Keratinocyte (primary cell): ENCODE data around the gene CPT1B. TPM values are rescaled to one million over a fixed set of nuclear protein-coding genes. Genes with fewer than 3 reads are reported as not detected.
"Not testable (repeated sequence)": the region's sequence is repeated elsewhere in the genome, so short reads cannot be mapped to it uniquely, and the experiment has no call there.

Experiments
- DNase-seq: peaks from one replicate; pipeline ENCODE4 v3.0.0-alpha.2; 2011; ENCODE audit warnings: low read depth, missing footprints, low spot score
- FAIRE-seq: peaks from 2 replicates; lab custom pipeline; 2011; peaks lifted over from hg19 to GRCh38; lab: Jason Lieb, UNC
- H2AFZ ChIP-seq: 2 replicates; pipeline ENCODE4 v1.6.0; 2012; ENCODE audit warnings: low read length, control low read depth, inconsistent platforms; ENCODE audit not compliant: control insufficient read depth
- H3K27ac ChIP-seq: 2 replicates; pipeline ENCODE4 v1.5.1; 2011; ENCODE audit warnings: low read length; ENCODE audit not compliant: control insufficient read depth, insufficient read depth
- H3K27me3 ChIP-seq: 3 replicates; pipeline ENCODE4 v1.6.0; 2011; ENCODE audit warnings: low read length; ENCODE audit not compliant: control insufficient read depth, insufficient read depth; ENCODE audit errors: extremely low read depth
- H3K36me3 ChIP-seq, 2 experiments: 2 replicates in 1 of 2; 3 replicates in 1 of 2; pipeline ENCODE4 v1.5.1; 2011; ENCODE audit warnings: low read length in 2 of 2, mild to moderate bottlenecking in 1 of 2; ENCODE audit not compliant: control insufficient read depth in 2 of 2, insufficient read depth in 2 of 2; ENCODE audit errors: extremely low read depth in 1 of 2
- H3K4me1 ChIP-seq: 3 replicates; pipeline ENCODE4 v1.5.1; 2011; ENCODE audit warnings: low read length; ENCODE audit not compliant: control insufficient read depth, insufficient read depth; ENCODE audit errors: extremely low read depth
- H3K4me2 ChIP-seq: 3 replicates; pipeline ENCODE4 v1.6.0; 2011; ENCODE audit warnings: low read depth, low read length; ENCODE audit not compliant: control insufficient read depth, insufficient read depth; ENCODE audit errors: extremely low read depth
- H3K4me3 ChIP-seq, 3 experiments: fragments of 200-600 bp in 1 of 3; sonication (generic) in 1 of 3; 2 replicates in 2 of 3; 3 replicates in 1 of 3; pipeline ENCODE4 v1.5.1; 2011 to 2016; ENCODE audit warnings: low read length in 3 of 3, mild to moderate bottlenecking in 3 of 3, control low read depth in 2 of 3, inconsistent platforms in 1 of 3, low read depth in 1 of 3, mixed read lengths in 1 of 3, mixed run types in 1 of 3, moderate library complexity in 1 of 3; ENCODE audit not compliant: control insufficient read depth in 2 of 3, insufficient read depth in 2 of 3; ENCODE audit errors: extremely low read depth in 1 of 3
- H3K79me2 ChIP-seq: 2 replicates; pipeline ENCODE4 v1.6.0; 2012; ENCODE audit warnings: low read length; ENCODE audit not compliant: control insufficient read depth, insufficient read depth
- H3K9ac ChIP-seq: 3 replicates; pipeline ENCODE4 v1.6.0; 2011; ENCODE audit warnings: low read length; ENCODE audit not compliant: control insufficient read depth, insufficient read depth; ENCODE audit errors: extremely low read depth
- H3K9me1 ChIP-seq: 3 replicates; pipeline ENCODE4 v1.6.0; 2011; ENCODE audit warnings: low read length; ENCODE audit not compliant: control insufficient read depth, insufficient read depth; ENCODE audit errors: extremely low read depth
- H3K9me3 ChIP-seq: 2 replicates; pipeline ENCODE4 v1.5.1; 2012; ENCODE audit warnings: low read depth, low read length; ENCODE audit not compliant: control insufficient read depth
- H4K20me1 ChIP-seq: 3 replicates; pipeline ENCODE4 v1.6.0; 2011; ENCODE audit warnings: low read length; ENCODE audit not compliant: control insufficient read depth, insufficient read depth; ENCODE audit errors: extremely low read depth
- EZH2 ChIP-seq: IDR thresholded peaks from one replicate; pipeline ENCODE4 v1.6.1; 2012; ENCODE audit warnings: inconsistent platforms, mild to moderate bottlenecking, low read length, moderate library complexity
- dilution Hi-C: fragments of 300-500 bp; cut with MboI; formaldehyde crosslinking; loops from one replicate; pipeline ENCODE4 v1.7.0; 2020; ENCODE audit warnings: low sequenced_read_pairs; ENCODE audit not compliant: extremely low pct_ligation_motif_present
- polyA plus RNA-seq, 5 experiments: library from polyadenylated mRNA; depleted of rRNA in 3 of 5; stranded (reverse) in 3 of 5; stranded (forward) in 1 of 5; unstranded in 1 of 5; fragments of >200 nt; gene quantifications; 1 replicate in 1 of 5; 2 replicates in 3 of 5; 3 replicates in 1 of 5; pipeline versions ENCODE4 v1.2.1 to v1.2.3, GENCODE V29; 2011 to 2012; ENCODE audit warnings: missing spikeins in 2 of 5, low read depth in 1 of 5, low replicate concordance in 1 of 5
- TF ChIP-seq, protein P1 (sequence below), 3 experiments: IDR thresholded peaks in 1 of 3; conservative IDR thresholded peaks in 1 of 3; optimal IDR thresholded peaks in 1 of 3; 2 replicates in 2 of 3; 3 replicates in 1 of 3; pipeline versions ENCODE3 to v1.5.1; 2011; ENCODE audit warnings: low read length in 3 of 3, mild to moderate bottlenecking in 3 of 3, moderate library complexity in 2 of 3, control low read depth in 1 of 3, inconsistent platforms in 1 of 3; ENCODE audit not compliant: insufficient read depth in 2 of 3; ENCODE audit errors: extremely low read depth in 1 of 3

CPT1B gene
- polyA plus RNA-seq, 1 donor (not counting 4 experiments of a cell fraction or from before 2014, with no cell fraction given): 11.0 TPM

DNA sequence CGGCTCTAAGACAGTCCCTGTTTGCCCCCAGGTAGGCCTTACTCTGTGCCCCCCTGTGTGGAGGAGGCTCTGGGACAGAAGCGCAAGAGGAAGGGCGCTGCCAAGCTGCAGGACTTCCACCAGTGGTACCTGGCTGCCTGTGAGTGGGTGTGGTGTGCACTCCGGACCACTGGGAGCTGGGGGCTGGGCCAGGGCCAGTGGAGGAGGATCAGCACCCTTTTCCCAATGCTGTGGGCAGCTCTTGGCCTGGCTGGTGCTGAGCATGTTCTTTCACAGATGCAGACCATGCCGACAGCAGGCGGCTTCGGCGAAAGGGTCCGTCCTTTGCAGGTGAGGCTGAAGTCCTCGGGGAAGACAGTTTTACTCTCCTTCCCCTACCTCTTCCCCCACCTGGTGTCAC, 56.5 kb downstream of the CPT1B start:
- Histone ChIP-seq H3K36me3 (peaks cover 24 to 35% of the 10 kb centered on the region in 2 experiments), H2AFZ (no peak overlapping the region), H3K4me1 (peaks cover 14% of the 10 kb centered on the region), H3K79me2 (peaks cover 26% of the 10 kb centered on the region), H3K9ac (no peak overlapping the region), H3K4me3 (no peak overlapping the region), H3K27ac (no peak overlapping the region), H3K27me3 (no peaks in the 10 kb centered on the region), H4K20me1 (no peaks in the 10 kb centered on the region), H3K9me3 (no peaks in the 10 kb centered on the region), H3K4me2 (no peak overlapping the region), H3K9me1 (no peaks in the 10 kb centered on the region)
- DNase-seq (no peak), FAIRE-seq (no peak)
- TF ChIP-seq, protein P1, sequence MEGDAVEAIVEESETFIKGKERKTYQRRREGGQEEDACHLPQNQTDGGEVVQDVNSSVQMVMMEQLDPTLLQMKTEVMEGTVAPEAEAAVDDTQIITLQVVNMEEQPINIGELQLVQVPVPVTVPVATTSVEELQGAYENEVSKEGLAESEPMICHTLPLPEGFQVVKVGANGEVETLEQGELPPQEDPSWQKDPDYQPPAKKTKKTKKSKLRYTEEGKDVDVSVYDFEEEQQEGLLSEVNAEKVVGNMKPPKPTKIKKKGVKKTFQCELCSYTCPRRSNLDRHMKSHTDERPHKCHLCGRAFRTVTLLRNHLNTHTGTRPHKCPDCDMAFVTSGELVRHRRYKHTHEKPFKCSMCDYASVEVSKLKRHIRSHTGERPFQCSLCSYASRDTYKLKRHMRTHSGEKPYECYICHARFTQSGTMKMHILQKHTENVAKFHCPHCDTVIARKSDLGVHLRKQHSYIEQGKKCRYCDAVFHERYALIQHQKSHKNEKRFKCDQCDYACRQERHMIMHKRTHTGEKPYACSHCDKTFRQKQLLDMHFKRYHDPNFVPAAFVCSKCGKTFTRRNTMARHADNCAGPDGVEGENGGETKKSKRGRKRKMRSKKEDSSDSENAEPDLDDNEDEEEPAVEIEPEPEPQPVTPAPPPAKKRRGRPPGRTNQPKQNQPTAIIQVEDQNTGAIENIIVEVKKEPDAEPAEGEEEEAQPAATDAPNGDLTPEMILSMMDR (optimal IDR thresholded peaks at IDR 0.05 in 1 of 3, IDR thresholded peaks at IDR 0.05 in 1 of 3, conservative IDR thresholded peaks at IDR 0.05 in 1 of 3; ENCODE audit: extremely low read depth in 1 of 3, insufficient read depth in 2 of 3, low read length in 3 of 3): no peak
- no peak for TF ChIP-seq EZH2
- dilution Hi-C loops: no loop called here

DNA sequence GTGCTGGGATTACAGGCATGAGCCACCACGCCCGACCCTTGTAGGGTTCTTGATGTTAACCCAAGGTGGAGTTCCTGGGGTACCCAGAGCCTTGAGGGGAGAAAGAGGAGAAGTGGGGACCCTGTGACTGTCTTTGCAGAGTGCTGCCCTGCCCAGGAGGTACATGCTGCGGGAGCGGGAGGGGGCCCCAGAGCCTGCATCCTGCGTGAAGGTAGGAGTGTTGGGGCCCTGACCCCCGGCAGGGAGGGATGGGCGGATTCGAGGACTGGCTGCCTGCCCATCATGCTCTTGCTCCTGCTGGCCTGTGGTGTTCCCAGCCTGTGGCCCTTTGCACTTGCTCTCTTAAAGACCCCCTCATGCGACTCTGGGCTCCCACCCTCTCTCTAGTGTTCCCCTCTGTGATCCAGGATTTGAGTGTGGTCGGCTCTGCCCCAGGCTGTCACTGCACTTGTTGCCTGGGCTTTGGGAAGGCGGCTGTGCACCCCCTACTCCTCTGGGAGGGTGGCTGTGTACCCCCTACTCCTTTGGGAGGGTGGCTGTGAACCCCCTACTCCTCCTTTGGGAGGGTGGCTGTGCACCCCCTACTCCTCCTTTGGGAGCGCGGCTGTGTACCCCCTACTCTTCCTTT, 57.3 kb downstream of the CPT1B start:
- peaks cover 27% of the 10 kb centered on the region for H3K79me2 ChIP-seq
- no peaks in the 10 kb centered on the region for H3K27me3 ChIP-seq
- dilution Hi-C loops: no loop called here
- no peaks in the 10 kb centered on the region for H4K20me1 ChIP-seq
- H3K9ac ChIP-seq: no peak overlapping the region
- no peak for FAIRE-seq
- no peak for TF ChIP-seq EZH2
- TF ChIP-seq, protein P1 (optimal IDR thresholded peaks at IDR 0.05 in 1 of 3, IDR thresholded peaks at IDR 0.05 in 1 of 3, conservative IDR thresholded peaks at IDR 0.05 in 1 of 3; ENCODE audit: extremely low read depth in 1 of 3, insufficient read depth in 2 of 3, low read length in 3 of 3): no peak
- DNase-seq: no peak
- H3K4me3 ChIP-seq: no peak overlapping the region
- H3K9me1 ChIP-seq: no peaks in the 10 kb centered on the region
- H3K36me3 ChIP-seq: peaks cover 25 to 37% of the 10 kb centered on the region in 2 experiments
- no peak overlapping the region for H3K27ac ChIP-seq
- peaks cover 11% of the 10 kb centered on the region for H3K4me1 ChIP-seq
- no peak overlapping the region for H3K4me2 ChIP-seq
- H2AFZ ChIP-seq: no peak overlapping the region
- no peaks in the 10 kb centered on the region for H3K9me3 ChIP-seq

DNA sequence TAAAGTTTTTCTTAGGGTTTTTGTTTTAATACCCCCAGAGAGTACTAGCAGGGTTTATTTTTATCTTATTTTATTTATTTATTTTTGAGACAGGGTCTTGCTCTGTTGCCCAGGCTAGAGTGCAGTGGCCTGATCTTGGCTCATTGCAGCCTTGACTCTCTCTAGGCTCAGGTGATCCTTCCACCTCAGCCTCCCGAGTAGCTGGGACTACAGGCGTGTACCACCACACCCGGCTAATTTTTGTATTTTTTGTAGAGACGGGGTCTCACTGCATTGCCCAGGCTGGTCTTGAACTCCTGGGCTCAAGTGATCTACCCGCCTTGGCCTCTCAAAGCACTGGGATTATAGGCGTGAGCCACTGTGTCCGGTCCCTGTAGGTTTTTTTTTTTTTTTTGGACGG, 58.0 kb downstream of the CPT1B start:
- H3K9me1 ChIP-seq, H3K4me2 ChIP-seq, H4K20me1 ChIP-seq, DNase-seq, dilution Hi-C loops, FAIRE-seq, H3K9ac ChIP-seq, H3K9me3 ChIP-seq, H2AFZ ChIP-seq, H3K4me3 ChIP-seq, H3K27me3 ChIP-seq, H3K27ac ChIP-seq: not testable (repeated sequence)
- H3K36me3 ChIP-seq: peaks cover 25 to 37% of the 10 kb centered on the region in 2 experiments
- H3K79me2 ChIP-seq: peaks cover 31% of the 10 kb centered on the region
- H3K4me1 ChIP-seq: peaks cover 11% of the 10 kb centered on the region
